Measurements from ENCODE around the gene RYR1.

GRCh38 chr19:38497907-38498306 is 64.4 kb downstream of the RYR1 start:
- TF ChIP-seq POLR2A (IDR thresholded peaks at IDR 0.05) (no peak), POLR2AphosphoS5 (IDR thresholded peaks at IDR 0.05) (no peak)
- TF ChIP-seq, protein P1, sequence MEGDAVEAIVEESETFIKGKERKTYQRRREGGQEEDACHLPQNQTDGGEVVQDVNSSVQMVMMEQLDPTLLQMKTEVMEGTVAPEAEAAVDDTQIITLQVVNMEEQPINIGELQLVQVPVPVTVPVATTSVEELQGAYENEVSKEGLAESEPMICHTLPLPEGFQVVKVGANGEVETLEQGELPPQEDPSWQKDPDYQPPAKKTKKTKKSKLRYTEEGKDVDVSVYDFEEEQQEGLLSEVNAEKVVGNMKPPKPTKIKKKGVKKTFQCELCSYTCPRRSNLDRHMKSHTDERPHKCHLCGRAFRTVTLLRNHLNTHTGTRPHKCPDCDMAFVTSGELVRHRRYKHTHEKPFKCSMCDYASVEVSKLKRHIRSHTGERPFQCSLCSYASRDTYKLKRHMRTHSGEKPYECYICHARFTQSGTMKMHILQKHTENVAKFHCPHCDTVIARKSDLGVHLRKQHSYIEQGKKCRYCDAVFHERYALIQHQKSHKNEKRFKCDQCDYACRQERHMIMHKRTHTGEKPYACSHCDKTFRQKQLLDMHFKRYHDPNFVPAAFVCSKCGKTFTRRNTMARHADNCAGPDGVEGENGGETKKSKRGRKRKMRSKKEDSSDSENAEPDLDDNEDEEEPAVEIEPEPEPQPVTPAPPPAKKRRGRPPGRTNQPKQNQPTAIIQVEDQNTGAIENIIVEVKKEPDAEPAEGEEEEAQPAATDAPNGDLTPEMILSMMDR (IDR thresholded peaks at IDR 0.05), result no peak
